HG03521 (cell line): Measurements from ENCODE around the gene PIK3R2.
A peak's percentile ranks its signal among the peaks of the same experiment; 100 is the strongest.
"Not testable (repeated sequence)": the region's sequence is repeated elsewhere in the genome, so short reads cannot be mapped to it uniquely, and the experiment has no call there.

Experiments used
- ATAC-seq: cut with Tn5 transposase; IDR thresholded peaks from one replicate; pipeline ENCODE4 v1.9.1; 2021; ENCODE audit warnings: mild to moderate bottlenecking, moderate library complexity; ENCODE audit not compliant: unreplicated experiment

Gene PIK3R2

DNA sequence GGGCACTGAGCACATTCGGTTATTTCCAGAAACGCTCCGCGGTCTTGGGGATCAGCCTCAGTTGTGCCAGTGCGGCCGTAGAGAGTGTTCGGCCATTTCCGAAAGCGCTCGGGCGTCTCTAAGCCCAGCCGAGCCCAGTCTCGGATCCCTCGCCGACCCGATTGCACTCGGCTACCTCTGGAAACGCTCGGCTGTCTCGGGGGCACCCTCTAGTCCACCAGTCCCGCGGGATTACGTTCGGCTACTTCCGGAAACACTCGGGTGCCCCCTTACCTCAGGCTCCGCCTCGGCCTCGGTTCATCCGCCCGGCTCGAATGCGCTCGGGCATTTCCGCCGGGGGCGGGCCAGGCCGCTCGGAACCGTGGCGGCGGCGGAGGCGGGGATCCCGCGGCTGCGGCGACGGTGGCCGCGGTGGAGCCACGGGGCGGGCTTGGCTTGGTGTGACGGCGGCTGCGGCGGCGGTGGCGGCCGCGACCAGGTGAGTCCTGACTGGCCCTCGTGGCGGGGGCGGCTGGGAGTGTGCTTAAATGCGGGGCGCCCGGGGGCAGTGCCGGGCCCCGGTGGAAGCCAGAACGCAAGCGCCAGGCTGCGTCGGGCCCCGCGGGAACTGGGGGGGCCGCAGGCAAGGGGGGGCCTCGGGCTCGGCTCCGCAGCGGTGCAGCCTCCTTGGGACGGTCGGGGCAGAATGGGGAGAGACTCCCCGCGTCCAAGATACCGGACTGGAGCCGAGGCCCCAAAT is at the start of gene PIK3R2:
PIK3R2 (plus strand) TSS at position 347 of the 739 bp plus-strand sequence. CDS start 2,717 bp downstream, outside the sequence.
- peak; percentile 62 for ATAC-seq

- ATAC-seq, result no peak
These were observed 48.2 kb upstream of the PIK3R2 start for GRCh38 chr19:18104793-18105131.

GRCh38 chr19:18105259-18105658 is 47.7 kb upstream of the PIK3R2 start:
- ATAC-seq, result not testable (repeated sequence)

GRCh38 chr19:18107235-18107634 is 45.7 kb upstream of the PIK3R2 start:
- no peak for ATAC-seq

- ATAC-seq, result no peak
These were observed 44.1 kb upstream of the PIK3R2 start for GRCh38 chr19:18108897-18109296.

DNA sequence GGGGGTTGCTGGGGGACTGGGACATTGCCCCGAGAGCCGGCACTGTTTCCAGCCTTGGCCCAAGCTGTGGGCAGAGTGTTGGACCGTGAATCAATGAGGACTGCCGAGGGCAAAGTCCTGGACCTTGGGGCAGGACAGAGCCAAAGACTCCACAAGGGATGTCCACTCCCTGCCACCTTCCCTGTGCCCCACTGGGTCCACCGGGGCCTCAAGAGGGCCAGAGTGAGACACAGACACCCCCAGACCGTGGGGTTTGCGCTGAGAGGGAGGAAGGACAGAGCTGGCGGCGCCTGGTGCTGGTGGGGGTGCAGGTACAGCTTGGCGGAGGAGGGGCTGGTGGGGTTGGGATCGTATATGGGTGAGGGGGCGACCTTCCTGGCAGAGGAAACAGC is 43.6 kb upstream of the PIK3R2 start:
- ATAC-seq, result no peak

DNA sequence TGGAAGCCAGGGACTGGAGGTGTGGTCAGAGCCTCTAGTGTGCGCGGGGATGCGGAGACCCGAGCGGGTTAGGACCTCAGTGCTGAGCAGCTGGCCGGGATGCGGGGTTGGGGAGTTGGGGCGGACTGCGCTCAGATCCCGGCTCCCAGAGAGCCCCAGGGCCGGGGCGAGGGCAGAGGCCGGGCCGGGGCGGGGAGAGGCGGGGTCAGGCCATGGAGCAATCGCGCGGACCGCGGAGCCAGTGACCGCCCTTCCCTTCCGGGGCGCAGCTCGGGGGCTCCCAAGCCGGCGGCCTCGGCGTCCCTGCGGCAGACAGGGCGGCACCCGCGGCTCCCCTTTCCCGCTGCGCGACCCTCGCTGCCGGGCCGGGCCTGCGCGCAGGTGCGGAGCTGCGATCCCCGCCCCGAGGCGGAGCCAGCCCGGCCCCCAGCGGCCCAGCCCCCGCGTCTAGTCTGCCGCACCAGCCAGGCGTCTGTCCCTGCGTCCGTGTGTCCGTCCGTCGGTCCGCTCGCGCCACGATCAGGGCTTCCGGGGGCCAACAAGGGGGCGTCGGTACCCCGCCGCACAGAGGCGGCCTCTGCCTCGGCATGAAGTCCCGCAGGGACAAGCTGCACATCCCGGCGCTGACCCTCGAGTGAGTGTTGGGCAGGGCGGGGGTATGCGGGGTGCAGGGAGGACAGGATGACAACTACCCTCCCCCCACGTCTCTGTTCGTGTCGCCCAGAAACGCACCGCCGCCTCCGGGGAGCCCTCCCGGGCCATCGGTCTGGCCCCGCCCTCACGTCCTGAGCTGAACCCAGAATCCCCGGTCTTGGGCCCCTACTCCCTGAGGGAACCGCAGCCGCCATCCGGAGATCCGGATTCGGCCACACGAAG is 43.0 kb upstream of the PIK3R2 start:
- ATAC-seq, result no peak

GRCh38 chr19:18110609-18111232 is 42.2 kb upstream of the PIK3R2 start:
- ATAC-seq, result no peak

GRCh38 chr19:18112989-18113478 is 39.9 kb upstream of the PIK3R2 start:
- ATAC-seq, result no peak

DNA sequence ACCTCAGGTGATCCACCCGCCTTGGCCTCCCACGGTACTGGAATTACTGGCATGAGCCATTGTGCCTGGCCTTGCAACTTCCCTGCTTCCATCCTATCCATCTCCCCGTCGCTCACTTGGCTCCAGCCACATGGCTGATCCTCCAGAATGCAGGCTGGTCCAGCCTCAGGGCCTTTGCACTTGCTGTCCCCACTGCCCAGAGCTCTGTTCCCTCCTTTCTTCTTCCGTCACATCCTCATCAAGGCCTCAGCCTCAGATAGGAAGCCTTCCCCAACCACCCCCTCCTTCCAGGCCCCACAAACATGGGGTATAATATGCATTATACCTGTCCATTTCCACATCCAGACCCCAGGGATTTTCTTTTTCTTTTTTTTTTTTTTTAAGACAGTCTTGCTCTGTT is 39.1 kb upstream of the PIK3R2 start:
- ATAC-seq, result no peak

DNA sequence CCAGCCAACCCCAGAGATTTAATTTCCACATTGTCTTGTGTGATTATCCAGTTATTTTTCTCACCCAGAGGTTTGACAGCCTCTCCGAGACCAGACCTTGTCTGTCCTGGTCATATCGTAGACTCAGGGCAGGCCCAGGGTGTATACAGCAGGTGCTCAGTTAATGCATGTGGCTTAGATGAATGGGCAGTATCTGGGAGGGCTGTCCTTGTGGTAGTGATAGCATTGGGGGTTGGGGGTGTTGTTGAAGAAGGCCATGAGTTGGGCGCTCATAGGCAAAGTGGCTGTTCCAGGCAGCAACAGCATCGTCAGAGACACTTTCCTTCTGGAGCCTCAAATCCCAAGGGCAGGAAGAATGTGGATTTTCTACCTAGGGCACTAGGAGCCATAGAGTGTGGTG is 38.5 kb upstream of the PIK3R2 start:
- ATAC-seq, result no peak

DNA sequence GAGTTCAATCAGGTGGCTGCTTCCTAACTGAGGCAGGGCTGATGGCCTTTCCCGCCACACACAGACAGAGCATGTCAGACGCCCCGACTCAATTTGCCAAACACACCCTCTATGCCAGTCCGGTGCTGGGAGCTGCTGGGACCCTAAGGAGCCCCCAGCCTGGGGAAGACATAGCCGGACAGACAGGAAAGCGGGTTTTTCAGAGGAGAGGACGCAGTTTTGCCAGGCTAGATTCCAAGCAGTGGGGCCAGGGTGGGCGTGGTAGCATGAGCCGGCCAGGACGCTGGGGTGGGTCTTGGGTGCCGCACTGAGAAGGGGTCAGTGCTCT is 35.6 kb upstream of the PIK3R2 start:
- no peak for ATAC-seq

DNA sequence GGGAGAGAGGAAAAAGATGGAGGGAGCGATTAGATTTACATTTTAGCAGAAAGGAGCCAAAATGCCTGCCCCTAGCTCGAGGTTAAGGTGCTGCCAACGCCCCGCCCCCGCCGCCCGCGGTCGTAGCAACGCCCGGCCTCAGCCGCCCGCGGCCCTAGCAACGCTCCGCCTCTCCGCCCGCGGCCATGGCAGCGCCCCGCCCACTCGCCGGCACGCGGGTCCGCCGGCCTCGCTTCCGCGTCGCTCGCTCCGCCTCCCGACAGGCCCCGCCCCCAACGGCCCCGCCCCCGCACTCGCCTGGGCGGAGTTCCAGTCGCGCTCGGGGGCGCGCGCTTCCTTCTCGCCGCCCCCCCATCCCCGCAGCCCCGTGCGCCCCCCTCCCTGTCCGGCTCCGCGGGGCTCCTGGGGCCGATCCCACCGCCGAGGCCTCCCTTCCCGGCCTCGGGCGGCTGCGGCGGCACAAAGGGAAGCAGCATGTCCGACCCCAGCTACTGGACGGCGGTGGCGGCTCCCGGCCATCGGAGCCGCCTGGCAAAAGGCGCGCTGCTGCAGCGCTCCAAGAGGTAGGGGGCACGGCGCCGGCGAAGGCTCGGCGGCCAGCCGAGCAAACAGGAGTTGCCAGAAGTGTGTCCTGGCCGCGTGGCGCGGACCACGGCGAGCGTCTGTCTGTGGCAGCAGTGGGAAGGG is 35.1 kb upstream of the PIK3R2 start:
- peak; percentile 84 for ATAC-seq

GRCh38 chr19:18118420-18119012 is 34.4 kb upstream of the PIK3R2 start:
- no peak for ATAC-seq

DNA sequence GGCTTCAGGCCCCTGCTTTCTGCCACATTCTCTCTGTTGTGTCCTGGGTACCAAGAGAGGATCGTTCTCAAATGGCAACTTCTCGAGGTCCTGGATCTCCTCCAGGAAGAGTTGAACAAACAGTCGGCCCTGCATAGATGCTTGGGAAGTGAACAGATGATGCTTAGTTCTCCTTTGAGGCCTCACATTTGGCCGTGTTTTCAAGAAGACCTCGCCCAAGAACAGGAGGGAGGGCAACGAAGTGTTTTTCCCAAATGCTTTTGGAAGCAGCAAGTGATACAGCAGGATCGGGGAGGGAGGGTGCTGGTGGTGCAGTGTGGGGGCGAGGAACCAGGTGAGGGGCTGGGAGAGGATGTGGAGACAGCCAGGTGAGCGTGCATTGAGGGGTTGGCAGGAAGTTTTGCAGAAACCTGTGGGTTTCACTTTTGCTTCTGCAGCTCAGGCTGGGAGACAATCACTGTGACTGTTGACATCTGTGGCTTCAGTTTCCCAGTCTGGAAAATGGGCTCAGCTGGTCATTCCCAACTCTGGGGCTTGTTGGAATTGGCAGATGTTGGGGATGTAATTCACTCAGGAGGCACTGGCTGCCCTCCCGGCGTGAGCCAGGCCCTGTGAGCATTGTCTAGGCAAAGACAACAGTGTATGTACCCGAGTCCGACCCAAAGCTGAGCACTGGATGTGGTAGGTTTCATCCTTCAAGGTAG is 33.8 kb upstream of the PIK3R2 start:
- ATAC-seq, result no peak

DNA sequence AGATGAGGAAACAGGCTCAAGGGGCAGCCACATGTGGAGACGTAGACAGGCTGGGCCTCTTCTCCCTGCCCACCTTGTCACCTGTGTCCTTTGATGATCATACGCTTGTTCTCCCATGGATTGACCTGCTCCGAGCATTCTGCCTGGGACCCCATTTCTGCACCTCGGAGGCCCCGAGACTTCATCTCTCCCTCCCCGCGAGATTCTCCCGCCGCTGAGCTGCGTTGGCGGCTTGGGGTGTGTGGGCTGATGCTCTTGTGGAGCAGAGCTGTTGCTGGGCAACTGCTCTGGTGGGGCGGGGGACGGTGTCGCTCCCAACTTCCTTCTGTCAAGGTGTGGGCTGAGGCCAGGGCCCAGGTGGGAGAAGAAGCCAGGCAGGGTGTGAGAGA is 33.3 kb upstream of the PIK3R2 start:
- no peak for ATAC-seq

- no peak for ATAC-seq
These were observed 32.8 kb upstream of the PIK3R2 start for GRCh38 chr19:18120127-18120526.

DNA sequence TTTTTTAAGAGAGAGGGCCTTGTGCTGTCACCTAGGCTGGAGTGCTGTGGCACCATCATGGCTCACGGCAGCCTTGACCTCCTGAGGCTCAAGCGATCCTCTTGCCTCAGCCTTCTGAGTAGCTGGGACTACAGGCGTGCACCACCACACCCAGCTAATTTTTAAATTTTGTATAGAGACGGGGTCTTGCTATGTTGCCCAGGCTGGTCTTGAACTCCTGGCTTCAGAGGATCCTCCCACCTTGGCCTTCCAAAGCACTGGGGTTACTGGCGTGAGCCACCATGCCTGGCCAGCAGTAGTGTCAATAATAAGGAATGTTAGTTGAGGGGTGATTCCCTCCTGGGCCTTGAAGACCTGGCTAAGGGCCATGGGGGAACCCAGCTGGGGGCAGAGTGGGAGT is 31.8 kb upstream of the PIK3R2 start:
- no peak for ATAC-seq

- ATAC-seq, result no peak
These were observed 30.5 kb upstream of the PIK3R2 start for GRCh38 chr19:18122424-18122823.
